ENCODE measurements around the gene RBP2. TPM values are rescaled to one million over a fixed set of nuclear protein-coding genes. Genes with fewer than 3 reads are reported as not detected.
A peak's percentile ranks its signal among the peaks of the same experiment; 100 is the strongest.

Gene RBP2
- polyA plus RNA-seq, 3 donors, result not detected

DNA sequence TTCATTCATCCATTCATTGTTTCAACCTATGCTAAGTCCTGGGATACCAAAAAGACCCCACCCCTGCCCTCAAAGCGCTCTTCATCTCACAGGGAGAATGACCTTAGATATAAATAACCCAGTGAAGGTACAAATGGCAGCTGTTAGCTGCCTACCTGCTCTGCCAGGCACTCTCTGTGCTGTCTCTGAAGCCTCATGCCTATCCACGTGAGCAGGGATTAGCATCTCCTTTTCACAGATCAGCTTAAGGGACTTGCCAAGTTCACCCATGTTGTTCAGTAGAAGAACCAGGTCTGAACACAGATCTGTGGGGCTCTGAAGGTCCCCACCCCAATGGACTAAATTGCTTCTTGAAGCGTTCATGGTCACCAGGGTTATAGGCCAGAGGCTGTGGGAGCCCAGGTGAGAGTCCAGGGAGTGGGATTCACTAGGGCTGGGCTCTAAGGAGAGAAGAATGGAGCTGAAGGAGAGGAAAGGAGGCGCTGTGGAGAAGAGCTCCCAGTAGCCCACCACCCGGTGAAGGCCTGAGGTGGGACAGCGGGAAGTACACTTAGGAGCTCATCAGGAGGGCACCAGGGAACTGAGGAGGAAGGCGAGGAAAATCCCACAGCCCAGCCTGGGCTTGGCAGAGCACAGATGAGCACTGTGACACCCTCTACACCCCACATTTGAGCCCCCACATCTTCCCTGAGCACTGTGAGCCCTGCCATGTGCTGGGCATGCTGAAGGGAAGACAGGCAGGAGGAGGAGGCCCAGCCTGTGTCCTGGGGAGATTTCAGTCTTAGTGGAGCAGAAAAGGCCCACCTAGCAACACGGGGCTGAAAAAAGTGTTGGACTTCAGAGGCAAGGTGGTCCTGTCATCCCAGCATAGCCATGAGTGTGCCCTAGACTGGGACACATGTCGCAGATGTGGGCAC lies 42.9 kb upstream of the RBP2 start:
- Histone ChIP-seq H3K27ac (ENCODE audit: low read depth in 1 of 2, low read length in 2 of 2) (no peak overlapping the region), H3K79me2 (ENCODE audit: insufficient read depth, low read length) (no peaks in the 10 kb centered on the region), H3K4me2 (replicated peaks; ENCODE audit: extremely low read depth, low read length, poor library complexity, severe bottlenecking) (no peak overlapping the region), H3K9me3 (replicated peaks in 1 of 2; ENCODE audit: control insufficient read depth in 1 of 2, insufficient read depth in 1 of 2, low read length in 2 of 2) (no peaks in the 10 kb centered on the region), H2AFZ (ENCODE audit: insufficient read depth, low read depth, low read length, poor library complexity, severe bottlenecking) (no peak overlapping the region), H3K9ac (ENCODE audit: insufficient read depth, low read length, poor library complexity, severe bottlenecking) (no peak overlapping the region), H3K4me1 (ENCODE audit: control insufficient read depth in 1 of 2, insufficient read depth in 2 of 2, low read length in 2 of 2) (peaks cover 18 to 24% of the 10 kb centered on the region in 2 donors), H3K4me3 (replicated peaks in 1 of 3; ENCODE audit: low read depth in 2 of 3, low read length in 3 of 3) (no peak overlapping the region), H3K27me3 (ENCODE audit: control insufficient read depth in 2 of 2, insufficient read depth in 2 of 2, low read length in 2 of 2) (no peaks in the 10 kb centered on the region), H3K36me3 (replicated peaks in 1 of 2; ENCODE audit: control insufficient read depth in 1 of 2, insufficient read depth in 2 of 2, low read length in 2 of 2) (no peaks in the 10 kb centered on the region), H4K20me1 (ENCODE audit: insufficient read depth, low read length) (no peaks in the 10 kb centered on the region)
- no peaks in the 10 kb centered on the region for H3K36me3 Mint-ChIP-seq
- H3K4me1 Mint-ChIP-seq, result peaks cover 24% of the 10 kb centered on the region
- peaks cover 0 to 2% (median 0%) of the 10 kb centered on the region in 7 donors for H3K9me3 Mint-ChIP-seq
- intact Hi-C loops (cut with micrococcal nuclease), result no loop called here
- H3K4me3 Mint-ChIP-seq, result no peak overlapping the region
- peaks cover 0 to 5% (median 4%) of the 10 kb centered on the region in 3 donors for H3K27me3 Mint-ChIP-seq (ENCODE audit: low read depth in 3 of 3)
- H3K27ac Mint-ChIP-seq, result peak overlapping the region in 4 of 7 donors; percentile 26 to 81 (median 50)
- TF ChIP-seq, protein P1, sequence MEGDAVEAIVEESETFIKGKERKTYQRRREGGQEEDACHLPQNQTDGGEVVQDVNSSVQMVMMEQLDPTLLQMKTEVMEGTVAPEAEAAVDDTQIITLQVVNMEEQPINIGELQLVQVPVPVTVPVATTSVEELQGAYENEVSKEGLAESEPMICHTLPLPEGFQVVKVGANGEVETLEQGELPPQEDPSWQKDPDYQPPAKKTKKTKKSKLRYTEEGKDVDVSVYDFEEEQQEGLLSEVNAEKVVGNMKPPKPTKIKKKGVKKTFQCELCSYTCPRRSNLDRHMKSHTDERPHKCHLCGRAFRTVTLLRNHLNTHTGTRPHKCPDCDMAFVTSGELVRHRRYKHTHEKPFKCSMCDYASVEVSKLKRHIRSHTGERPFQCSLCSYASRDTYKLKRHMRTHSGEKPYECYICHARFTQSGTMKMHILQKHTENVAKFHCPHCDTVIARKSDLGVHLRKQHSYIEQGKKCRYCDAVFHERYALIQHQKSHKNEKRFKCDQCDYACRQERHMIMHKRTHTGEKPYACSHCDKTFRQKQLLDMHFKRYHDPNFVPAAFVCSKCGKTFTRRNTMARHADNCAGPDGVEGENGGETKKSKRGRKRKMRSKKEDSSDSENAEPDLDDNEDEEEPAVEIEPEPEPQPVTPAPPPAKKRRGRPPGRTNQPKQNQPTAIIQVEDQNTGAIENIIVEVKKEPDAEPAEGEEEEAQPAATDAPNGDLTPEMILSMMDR (IDR thresholded peaks at IDR 0.05), result no peak
- DNase-seq, result no peak
- WGBS (ENCODE audit: insufficient coverage), result 98% methylated on average over 9 of the region's 9 CpGs

DNA sequence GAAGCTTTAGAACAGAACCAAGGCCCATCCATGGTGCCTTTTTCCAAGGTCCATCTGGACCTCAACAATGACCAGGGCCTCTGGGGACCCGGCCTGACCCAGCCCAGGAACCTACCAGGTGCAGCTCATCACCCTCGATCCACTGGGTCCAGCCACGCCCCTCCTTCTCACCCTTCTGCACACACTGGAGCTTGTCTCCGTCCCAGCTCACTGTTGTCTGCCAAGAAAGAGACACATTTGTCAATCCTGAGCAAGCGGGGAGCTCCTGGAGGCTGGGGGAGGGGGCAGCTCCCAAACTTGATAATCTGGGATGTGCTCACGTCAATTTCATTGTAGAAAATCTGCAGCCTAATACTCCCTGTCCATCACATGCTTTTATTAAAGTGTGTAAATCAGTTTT lies 42.0 kb upstream of the RBP2 start:
- no peaks in the 10 kb centered on the region for H3K79me2 ChIP-seq (ENCODE audit: insufficient read depth, low read length)

More for the DNA sequence above, 42.0 kb upstream of the RBP2 start:
- intact Hi-C loops (cut with micrococcal nuclease), result no loop called here
- no peak overlapping the region for H3K9ac ChIP-seq (ENCODE audit: insufficient read depth, low read length, poor library complexity, severe bottlenecking)
- H3K4me1 Mint-ChIP-seq, result peaks cover 24% of the 10 kb centered on the region
- 89% methylated on average over 1 of the region's 6 CpGs for WGBS (ENCODE audit: insufficient coverage)
- H3K4me2 ChIP-seq (replicated peaks; ENCODE audit: extremely low read depth, low read length, poor library complexity, severe bottlenecking), result no peak overlapping the region
- no peak overlapping the region for H3K27ac Mint-ChIP-seq
- no peak for DNase-seq
- TF ChIP-seq, protein P1 (IDR thresholded peaks at IDR 0.05), result no peak
- H3K27me3 Mint-ChIP-seq (ENCODE audit: low read depth in 3 of 3), result peaks cover 0 to 5% (median 4%) of the 10 kb centered on the region in 3 donors
- no peaks in the 10 kb centered on the region for H3K9me3 ChIP-seq (replicated peaks in 1 of 2; ENCODE audit: control insufficient read depth in 1 of 2, insufficient read depth in 1 of 2, low read length in 2 of 2)
- H3K27me3 ChIP-seq (ENCODE audit: control insufficient read depth in 2 of 2, insufficient read depth in 2 of 2, low read length in 2 of 2), result no peaks in the 10 kb centered on the region
- no peak overlapping the region for H3K4me3 ChIP-seq (replicated peaks in 1 of 3; ENCODE audit: low read depth in 2 of 3, low read length in 3 of 3)
- H2AFZ ChIP-seq (ENCODE audit: insufficient read depth, low read depth, low read length, poor library complexity, severe bottlenecking), result no peak overlapping the region
- no peak overlapping the region for H3K27ac ChIP-seq (ENCODE audit: low read depth in 1 of 2, low read length in 2 of 2)
- no peak overlapping the region for H3K4me3 Mint-ChIP-seq
- peaks cover 0 to 2% (median 0%) of the 10 kb centered on the region in 7 donors for H3K9me3 Mint-ChIP-seq
- H3K36me3 ChIP-seq (replicated peaks in 1 of 2; ENCODE audit: control insufficient read depth in 1 of 2, insufficient read depth in 2 of 2, low read length in 2 of 2), result no peaks in the 10 kb centered on the region
- H4K20me1 ChIP-seq (ENCODE audit: insufficient read depth, low read length), result no peaks in the 10 kb centered on the region
- no peaks in the 10 kb centered on the region for H3K36me3 Mint-ChIP-seq
- H3K4me1 ChIP-seq (ENCODE audit: control insufficient read depth in 1 of 2, insufficient read depth in 2 of 2, low read length in 2 of 2), result peaks cover 18 to 24% of the 10 kb centered on the region in 2 donors

Measured in CD14-positive monocyte (primary cell).